ENCODE data around the gene STXBP5.

- TF ChIP-seq CTCF (IDR thresholded peaks at IDR 0.05): no peak
- TF ChIP-seq POLR2A (IDR thresholded peaks at IDR 0.05): no peak
Measured at GRCh38 chr6:147213772-147214171, 9.6 kb downstream of the STXBP5 start.

Data from lower leg skin (tissue), 3 donors.